Activated CD4-positive, alpha-beta T cell treated with anti-CD3 and anti-CD28 coated beads, Interleukin-2, amount 50 U/mL, for 48 hours (primary cell): Measurements from ENCODE around the gene HEXD.

ENCODE experiments used
- DNase-seq, 2 experiments: peaks; one replicate each; pipeline ENCODE4 v3.0.0-alpha.2; 2020

The HEXD gene

DNA sequence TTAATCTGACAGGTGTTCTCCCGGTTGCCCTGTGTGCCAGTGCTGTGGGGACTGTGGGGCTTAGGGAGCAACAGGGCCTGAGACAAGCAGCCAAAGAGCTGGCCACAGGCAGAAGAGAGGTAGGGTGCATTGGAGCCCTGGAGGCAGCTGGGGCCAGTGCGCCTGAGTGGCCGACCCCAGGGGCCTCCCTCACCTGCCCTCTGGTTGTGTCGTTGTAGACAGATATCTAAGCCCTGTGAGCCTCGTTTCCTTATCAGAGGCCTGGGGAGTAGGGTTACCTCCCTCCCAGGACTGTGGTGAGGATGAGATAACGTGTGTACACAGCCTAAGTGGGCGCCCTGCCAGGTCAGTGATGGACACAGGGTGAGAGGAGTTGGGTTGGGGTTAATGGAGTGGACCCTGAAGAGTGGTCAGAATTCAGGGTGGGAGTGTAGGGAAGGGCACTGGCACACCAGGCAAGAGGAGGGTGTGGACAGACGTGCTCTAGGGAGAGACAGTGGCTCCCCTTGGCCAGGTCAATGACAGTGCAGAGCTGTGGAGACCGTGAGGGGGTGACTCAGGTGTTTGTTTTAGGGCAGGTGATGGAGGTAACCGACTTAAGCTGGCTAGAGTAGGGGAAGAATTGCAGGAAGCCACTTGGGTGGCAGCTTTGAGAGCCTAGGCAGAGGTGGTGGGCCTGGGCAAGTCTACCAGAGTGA, 43.8 kb downstream of the HEXD start:
- DNase-seq: no peak

DNA sequence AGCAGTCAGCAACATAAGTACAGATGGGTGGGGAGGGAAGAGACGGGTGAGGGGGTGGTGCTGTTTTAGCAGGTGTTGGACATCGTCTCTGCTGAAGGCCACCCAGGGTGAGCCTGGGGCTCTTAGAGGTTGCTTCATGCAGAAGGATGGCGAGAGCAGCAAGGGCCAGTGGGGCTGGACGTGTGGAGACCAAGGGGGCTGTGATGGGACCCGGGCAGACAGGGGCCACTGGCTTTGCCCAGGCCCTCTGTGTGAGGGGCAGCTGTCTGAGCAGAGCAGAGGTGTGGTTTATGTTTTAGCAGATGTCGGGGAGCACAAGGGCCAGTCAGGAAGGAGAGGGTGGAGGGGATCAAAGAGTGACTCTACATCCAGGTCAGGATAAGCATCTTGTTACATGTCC, 45.2 kb downstream of the HEXD start:
- DNase-seq: no peak

DNA sequence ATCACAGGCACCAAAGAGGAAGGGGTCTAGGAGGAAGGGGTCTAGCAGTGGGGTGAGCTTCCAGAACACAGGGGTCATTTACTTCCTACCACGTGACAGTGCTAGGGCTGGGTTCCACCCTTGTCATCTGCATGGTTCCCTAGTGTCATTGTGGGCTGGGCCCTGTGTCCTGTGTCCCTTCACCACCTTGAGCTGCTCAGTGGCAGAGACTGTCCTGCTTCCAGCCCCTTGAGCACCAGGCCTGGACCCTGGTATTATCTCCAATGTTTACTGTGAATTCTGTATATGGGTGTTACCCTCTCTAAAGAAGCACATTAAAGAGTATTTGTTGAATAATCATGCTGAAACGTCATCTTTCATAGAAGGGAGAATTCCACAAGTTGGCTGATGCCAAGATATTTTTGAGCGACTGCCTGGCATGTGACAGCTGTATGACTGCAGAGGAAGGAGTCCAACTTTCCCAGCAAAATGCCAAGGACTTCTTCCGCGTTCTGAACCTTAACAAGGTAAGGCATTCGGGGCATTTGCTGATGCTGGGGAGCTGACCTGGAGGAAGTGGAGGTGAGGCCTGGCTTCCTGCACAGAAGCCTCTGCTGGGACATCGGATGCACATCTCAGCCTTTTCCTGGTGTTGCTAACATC, 45.9 kb downstream of the HEXD start:
- DNase-seq: no peak

GRCh38 chr17:82464567-82464929, 46.4 kb downstream of the HEXD start:
- no peak for DNase-seq

DNA sequence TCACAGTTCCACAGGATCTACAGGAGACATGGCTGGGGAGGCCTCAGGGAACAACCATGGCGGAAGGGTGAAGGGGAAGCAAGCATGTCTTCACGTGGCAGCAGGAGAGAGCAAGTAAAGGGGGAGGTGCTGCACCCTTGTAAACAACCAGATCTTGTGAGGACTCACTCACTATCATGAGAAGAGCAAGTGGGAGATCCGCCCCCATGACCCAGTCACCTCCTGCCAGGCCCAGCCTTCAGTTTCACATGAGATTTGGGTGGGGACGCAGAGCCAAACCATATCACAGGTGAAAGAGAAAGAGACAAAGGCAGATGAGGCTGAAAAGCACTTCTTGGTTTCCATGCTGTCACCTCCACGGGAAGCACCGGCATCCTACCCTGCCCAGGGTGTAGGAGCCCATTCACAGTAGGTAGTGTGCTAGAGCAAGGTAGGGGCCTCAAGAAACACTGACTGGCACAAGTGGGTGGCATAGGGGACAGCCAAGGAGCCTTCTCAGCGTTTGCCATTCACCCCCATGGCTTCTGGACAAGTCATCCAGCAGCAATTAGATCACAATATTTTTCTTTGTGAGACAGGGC, 47.0 kb downstream of the HEXD start:
- DNase-seq: no peak

- DNase-seq: no peak
Measured at GRCh38 chr17:82468692-82469091, 50.5 kb downstream of the HEXD start.

GRCh38 chr17:82470065-82470464, 51.9 kb downstream of the HEXD start:
- DNase-seq: no peak

DNA sequence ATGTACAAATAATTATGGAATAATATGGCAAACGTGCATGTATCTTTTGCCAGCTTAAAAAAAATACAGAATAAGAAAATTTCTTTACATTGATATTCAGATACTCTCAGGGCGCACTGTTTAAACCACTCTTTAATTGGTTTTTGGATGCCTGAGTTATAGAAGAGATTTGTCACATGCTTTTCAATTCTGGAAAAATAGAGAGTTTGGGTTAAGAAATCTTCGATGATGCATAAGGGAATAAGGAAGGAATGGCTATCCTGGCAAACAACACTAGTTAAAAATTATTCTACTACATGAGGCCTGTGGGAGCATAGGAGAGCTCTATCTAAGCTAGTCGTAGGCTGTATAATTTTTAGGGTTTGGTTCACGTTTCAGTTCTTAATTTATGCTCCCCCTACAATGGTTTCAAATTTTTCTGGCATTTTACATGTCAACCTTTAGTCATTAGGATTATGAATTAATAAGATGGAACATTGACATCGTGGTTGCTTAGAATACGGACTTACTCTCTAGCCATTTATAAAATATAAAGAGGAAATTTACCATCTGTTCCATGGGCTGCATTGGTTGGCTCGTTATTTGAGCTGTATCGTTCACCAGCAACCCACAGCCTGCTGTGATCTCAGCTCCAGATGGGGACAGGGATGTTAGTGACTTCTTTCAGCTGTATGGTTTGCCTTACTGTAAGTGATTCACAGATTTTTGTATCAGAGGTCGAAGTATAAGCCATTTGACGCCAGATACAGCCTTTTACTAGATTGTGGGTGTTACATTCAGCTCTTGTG, 56.3 kb downstream of the HEXD start:
- DNase-seq: no peak

- DNase-seq: no peak
Measured at GRCh38 chr17:82475458-82475857, 57.3 kb downstream of the HEXD start.

GRCh38 chr17:82477934-82478333, 59.8 kb downstream of the HEXD start:
- DNase-seq: no peak

GRCh38 chr17:82479602-82480001, 61.5 kb downstream of the HEXD start:
- no peak for DNase-seq

DNA sequence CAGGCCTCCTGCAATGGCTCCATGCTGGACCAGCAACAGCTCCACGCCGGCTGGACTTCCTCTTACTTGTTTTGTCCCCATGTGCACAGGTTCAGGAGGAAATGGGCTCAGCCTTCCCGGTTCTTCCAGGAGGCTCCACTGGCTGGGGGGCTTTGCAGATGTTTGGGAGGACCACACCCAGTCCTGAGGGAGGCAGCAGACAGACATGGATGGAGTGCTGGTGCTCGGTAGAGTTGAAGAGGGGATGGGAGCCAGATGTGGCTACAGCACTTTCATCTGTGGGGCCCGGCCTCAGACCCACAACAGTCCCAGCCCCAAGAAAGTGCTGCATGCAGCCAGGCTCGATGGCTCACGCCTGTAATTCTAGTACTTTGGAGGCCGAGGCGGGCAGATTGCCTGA, 62.2 kb downstream of the HEXD start:
- no peak for DNase-seq

DNA sequence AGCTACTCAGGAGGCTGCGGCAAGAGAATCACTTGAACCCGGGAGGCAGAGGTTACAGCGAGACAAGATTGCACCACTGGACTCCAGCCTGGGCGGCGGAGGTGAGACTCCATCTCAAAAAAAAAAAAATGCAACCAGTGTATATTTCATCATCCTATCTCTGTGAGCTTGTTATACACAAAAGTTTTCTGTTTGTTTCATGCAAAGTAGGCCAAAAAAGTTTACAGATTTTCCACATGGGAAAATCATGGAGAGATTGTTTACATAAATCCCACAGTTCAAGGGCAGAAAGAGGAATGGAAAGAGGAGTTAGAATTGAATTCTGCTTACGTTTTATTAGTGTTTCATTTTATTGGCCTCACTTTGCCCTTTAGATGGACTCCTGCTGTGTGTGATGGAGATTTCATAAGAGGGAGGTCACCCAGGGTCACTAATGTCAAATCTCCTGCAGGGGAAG, 65.1 kb downstream of the HEXD start:
- DNase-seq: no peak

DNA sequence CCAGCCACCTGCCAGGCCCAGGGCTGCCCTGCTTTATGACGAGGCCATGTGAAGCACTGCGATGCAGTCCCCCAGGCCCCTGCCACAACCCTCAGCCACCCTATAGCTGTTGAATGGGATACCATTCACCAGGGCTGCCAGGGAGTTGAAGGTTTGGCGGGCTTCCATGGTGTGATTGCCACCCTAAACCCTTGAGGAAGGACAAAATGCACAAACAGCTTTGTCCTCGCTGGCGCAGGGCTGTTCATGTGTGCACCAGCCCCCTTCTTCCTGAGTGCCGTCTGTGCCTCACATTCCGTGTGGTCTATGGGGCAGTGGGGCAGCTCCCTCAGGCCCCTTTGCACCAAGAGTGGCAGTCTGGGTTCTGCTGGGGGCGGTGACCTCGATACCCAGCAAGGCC, 65.7 kb downstream of the HEXD start:
- DNase-seq: no peak

- no peak for DNase-seq
Measured at GRCh38 chr17:82486231-82487094, 68.3 kb downstream of the HEXD start.

DNA sequence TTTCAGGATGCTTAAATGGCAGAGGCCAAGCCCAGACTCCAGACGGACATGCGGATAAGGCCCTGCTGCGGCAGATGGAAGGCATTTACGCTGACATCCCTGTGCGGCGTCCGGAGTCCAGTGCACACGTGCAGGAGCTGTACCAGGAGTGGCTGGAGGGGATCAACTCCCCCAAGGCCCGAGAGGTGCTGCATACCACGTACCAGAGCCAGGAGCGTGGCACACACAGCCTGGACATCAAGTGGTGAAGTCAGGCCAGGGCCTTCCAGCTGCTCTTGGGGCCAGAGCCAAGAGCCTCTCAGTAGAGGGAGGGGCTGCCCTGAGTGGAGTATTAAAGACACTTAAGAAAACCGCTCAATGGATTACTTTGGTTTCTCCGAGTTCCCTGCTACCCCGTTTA, 69.8 kb downstream of the HEXD start:
- no peak for DNase-seq

GRCh38 chr17:82489117-82489516, 71.0 kb downstream of the HEXD start:
- no peak for DNase-seq

GRCh38 chr17:82489851-82490511, 71.8 kb downstream of the HEXD start:
- no peak for DNase-seq

DNA sequence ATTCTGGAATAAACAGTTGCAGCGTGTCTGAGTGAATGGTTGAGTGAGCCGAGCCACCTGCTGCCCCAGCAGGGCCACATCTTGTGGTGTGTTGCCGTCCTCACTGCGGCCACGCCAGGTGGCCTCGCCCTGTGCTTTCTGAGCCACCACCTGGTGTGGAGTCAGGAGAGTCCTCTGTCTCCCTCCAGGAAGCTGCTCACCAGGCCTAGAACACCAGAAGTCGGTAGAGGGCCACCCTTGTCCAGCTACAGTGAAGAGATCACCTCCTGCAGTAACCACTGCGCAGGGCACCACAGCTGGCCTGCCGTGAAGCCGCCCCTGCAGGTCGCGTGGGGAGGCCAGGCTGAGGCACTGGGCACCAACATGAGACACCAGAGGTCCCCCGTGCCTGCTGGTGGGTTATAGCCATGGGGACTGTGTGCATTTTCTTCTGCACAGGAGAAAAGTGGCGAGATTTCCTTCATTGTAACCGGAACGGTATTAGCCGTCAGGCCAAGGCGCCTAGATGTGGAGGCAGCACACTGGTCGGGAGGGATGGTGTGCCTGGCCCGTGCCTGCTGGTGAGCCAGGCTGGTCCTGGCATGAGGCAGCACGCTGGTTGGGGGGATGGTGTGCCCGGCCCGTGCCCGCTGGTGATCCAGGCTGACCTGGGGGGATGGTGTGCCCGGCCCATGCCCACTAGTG, 72.5 kb downstream of the HEXD start:
- DNase-seq: no peak

GRCh38 chr17:82491196-82491530, 73.0 kb downstream of the HEXD start:
- no peak for DNase-seq

- no peak for DNase-seq
Measured at GRCh38 chr17:82491533-82491932, 73.4 kb downstream of the HEXD start.
